Measurements from ENCODE around the gene GRK6.
A peak's percentile ranks its signal among the peaks of the same experiment; 100 is the strongest.

The GRK6 gene

GRCh38 chr5:177440990-177441780 lies 14.7 kb downstream of the GRK6 start:
- DNase-seq: no peak

- DNase-seq: no peak
Observed at GRCh38 chr5:177442066-177442826, 15.8 kb downstream of the GRK6 start.

GRCh38 chr5:177443144-177443983 lies 16.9 kb downstream of the GRK6 start:
- DNase-seq: no peak

GRCh38 chr5:177444106-177445051 lies 17.9 kb downstream of the GRK6 start:
- no peak for DNase-seq

- DNase-seq: no peak
Observed at GRCh38 chr5:177445052-177445916, 18.8 kb downstream of the GRK6 start.

- no peak for DNase-seq
Observed at GRCh38 chr5:177445917-177446199, 19.4 kb downstream of the GRK6 start.

- DNase-seq: peak; percentile 72
Observed at GRCh38 chr5:177446200-177447065, 20.0 kb downstream of the GRK6 start, which contains the start of gene PRR7. TSS of gene PRR7 (plus strand) at chr5:177446814. CDS start at chr5:177455068, 8,254 bp downstream.

GRCh38 chr5:177447066-177447610 lies 20.7 kb downstream of the GRK6 start:
- peak; percentile 60 for DNase-seq

GRCh38 chr5:177447611-177448243 lies 21.3 kb downstream of the GRK6 start:
- peak; percentile 47 for DNase-seq

GRCh38 chr5:177448244-177448950 lies 21.9 kb downstream of the GRK6 start:
- DNase-seq: no peak

- no peak for DNase-seq
Observed at GRCh38 chr5:177449140-177450061, 22.9 kb downstream of the GRK6 start.

GRCh38 chr5:177450667-177451424 lies 24.4 kb downstream of the GRK6 start:
- no peak for DNase-seq

GRCh38 chr5:177452688-177453638 lies 26.5 kb downstream of the GRK6 start:
- no peak for DNase-seq

- DNase-seq: no peak
Observed at GRCh38 chr5:177453852-177454396, 27.4 kb downstream of the GRK6 start.

- DNase-seq: peak; percentile 93
Observed at GRCh38 chr5:177454397-177455035, 28.0 kb downstream of the GRK6 start.
